Fibroblast of villous mesenchyme (primary cell): ENCODE results near the gene SIN3B. TPM values are rescaled to one million over a fixed set of nuclear protein-coding genes. Genes with fewer than 3 reads are reported as not detected.
A peak's percentile ranks its signal among the peaks of the same experiment; 100 is the strongest.

Source experiments
- DNase-seq: peaks from one replicate; pipeline ENCODE4 v3.0.0-alpha.2; 2010; ENCODE audit warnings: low read depth
- H3K4me3 ChIP-seq: 2 replicates; pipeline ENCODE4 v1.5.1; 2011; ENCODE audit warnings: low read depth, mild to moderate bottlenecking, low read length
- CTCF ChIP-seq: IDR thresholded peaks from 2 replicates; pipeline ENCODE4 v1.5.1; 2012; ENCODE audit warnings: low read depth, mild to moderate bottlenecking, low read length; ENCODE audit not compliant: insufficient read depth
- total RNA-seq: library from RNA; depleted of rRNA; stranded (reverse); fragments of >200 nt; gene quantifications from 2 replicates; pipeline ENCODE4 v1.2.3, GENCODE V29; 2012

The SIN3B gene
- total RNA-seq, 1 donor: 40.2 TPM

DNA sequence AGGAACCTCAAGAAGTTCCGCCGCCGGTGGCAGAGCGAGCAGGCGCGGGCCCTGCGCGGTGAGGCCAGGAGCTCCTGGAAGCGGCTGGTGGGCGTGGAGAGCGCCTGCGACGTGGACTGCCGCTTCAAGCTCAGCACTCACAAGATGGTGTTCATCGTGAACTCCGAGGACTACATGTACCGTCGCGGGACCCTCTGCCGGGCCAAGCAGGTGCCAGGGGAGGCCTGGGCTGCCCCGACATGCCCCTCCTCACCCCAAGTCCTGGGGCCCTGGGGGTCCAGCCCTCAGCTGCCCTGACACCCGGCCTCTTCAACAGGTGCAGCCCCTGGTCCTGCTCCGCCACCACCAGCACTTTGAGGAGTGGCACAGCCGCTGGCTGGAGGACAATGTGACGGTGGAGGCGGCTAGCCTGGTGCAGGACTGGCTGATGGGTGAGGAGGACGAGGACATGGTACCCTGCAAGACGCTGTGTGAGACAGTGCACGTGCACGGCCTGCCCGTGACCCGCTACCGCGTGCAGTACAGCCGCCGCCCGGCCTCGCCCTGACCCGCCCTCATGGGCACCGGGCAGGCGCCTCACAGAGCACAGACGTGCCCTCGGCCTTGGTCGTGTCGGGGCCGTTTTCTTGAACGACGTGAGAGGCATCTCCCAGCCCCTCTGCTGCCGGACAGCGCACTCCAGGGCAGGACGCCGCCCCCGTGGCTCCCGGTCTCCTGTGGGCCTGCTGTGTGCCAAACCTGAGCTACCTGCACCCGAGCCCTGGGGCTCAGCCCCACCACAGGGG is 49.2 kb downstream of the SIN3B start:
- DNase-seq: no peak
- no peak overlapping the region for H3K4me3 ChIP-seq
- TF ChIP-seq CTCF: no peak

GRCh38 chr19:16880884-16881554 is 51.8 kb downstream of the SIN3B start:
- no peak for DNase-seq
- no peak for TF ChIP-seq CTCF

GRCh38 chr19:16882146-16882545 is 52.9 kb downstream of the SIN3B start:
- no peak overlapping the region for H3K4me3 ChIP-seq
- TF ChIP-seq CTCF: no peak

More at GRCh38 chr19:16880884-16881554, 51.8 kb downstream of the SIN3B start:
- no peak overlapping the region for H3K4me3 ChIP-seq

GRCh38 chr19:16883522-16883921 is 54.3 kb downstream of the SIN3B start:
- no peak for TF ChIP-seq CTCF
- DNase-seq: no peak
- H3K4me3 ChIP-seq: no peak overlapping the region

More at GRCh38 chr19:16882146-16882545, 52.9 kb downstream of the SIN3B start:
- no peak for DNase-seq

DNA sequence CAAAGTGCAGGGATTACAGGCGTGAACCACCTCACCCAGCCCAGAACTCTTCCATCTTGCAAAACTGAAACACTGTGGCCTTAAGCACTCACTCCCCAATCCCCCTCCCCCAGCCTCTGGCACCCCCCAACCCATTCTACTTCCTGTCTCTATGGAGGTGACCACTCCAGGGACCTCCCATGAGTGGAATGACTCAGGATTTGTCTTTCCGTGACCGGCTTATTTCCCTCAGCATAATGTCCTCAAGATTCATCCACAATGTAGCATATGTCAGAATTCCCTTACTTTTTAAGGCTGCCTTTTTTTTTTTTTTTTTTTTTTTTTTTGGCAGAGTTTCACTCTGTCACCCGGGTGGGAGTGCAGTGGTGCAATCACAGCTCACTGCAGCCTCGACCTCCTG is 56.0 kb downstream of the SIN3B start:
- no peak for TF ChIP-seq CTCF
- no peak overlapping the region for H3K4me3 ChIP-seq
- DNase-seq: no peak

- no peak for TF ChIP-seq CTCF
- peak; percentile 93 for DNase-seq
- peak overlapping the region; percentile 24 for H3K4me3 ChIP-seq
These were observed 57.2 kb downstream of the SIN3B start for GRCh38 chr19:16886305-16886880.
